ENCODE results near the gene RSU1.

GRCh38 chr10:16853201-16853600 lies 36.0 kb upstream of the RSU1 start:
- TF ChIP-seq, protein P1, sequence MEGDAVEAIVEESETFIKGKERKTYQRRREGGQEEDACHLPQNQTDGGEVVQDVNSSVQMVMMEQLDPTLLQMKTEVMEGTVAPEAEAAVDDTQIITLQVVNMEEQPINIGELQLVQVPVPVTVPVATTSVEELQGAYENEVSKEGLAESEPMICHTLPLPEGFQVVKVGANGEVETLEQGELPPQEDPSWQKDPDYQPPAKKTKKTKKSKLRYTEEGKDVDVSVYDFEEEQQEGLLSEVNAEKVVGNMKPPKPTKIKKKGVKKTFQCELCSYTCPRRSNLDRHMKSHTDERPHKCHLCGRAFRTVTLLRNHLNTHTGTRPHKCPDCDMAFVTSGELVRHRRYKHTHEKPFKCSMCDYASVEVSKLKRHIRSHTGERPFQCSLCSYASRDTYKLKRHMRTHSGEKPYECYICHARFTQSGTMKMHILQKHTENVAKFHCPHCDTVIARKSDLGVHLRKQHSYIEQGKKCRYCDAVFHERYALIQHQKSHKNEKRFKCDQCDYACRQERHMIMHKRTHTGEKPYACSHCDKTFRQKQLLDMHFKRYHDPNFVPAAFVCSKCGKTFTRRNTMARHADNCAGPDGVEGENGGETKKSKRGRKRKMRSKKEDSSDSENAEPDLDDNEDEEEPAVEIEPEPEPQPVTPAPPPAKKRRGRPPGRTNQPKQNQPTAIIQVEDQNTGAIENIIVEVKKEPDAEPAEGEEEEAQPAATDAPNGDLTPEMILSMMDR (conservative IDR thresholded peaks at IDR 0.05), result no peak
- TF ChIP-seq EZH2 (IDR thresholded peaks at IDR 0.05; ENCODE audit: low read depth), result no peak

All from PC-9 (cell line).